SJSA1 (cell line): ENCODE measurements around the gene CEP131. TPM values are rescaled to one million over a fixed set of nuclear protein-coding genes. Genes with fewer than 3 reads are reported as not detected.
"Not testable (repeated sequence)": the region's sequence is repeated elsewhere in the genome, so short reads cannot be mapped to it uniquely, and the experiment has no call there.

Experiments used
- DNase-seq, 2 experiments: peaks; one replicate each; pipeline ENCODE4 v3.0.0-alpha.2; 2015 to 2020; ENCODE audit warnings: low spot score in 2 of 2, low read depth in 1 of 2
- H3K27ac ChIP-seq: fragments of 250-450 bp; sonication (Bioruptor Pico); 2 replicates; pipeline ENCODE4 v1.5.1; 2020; ENCODE audit warnings: mild to moderate bottlenecking, moderate library complexity
- H3K27me3 ChIP-seq: fragments of 250-450 bp; sonication (Bioruptor Pico); replicated peaks from 2 replicates; pipeline ENCODE4 v1.5.1; 2020; ENCODE audit warnings: mild to moderate bottlenecking, moderate library complexity
- H3K36me3 ChIP-seq: fragments of 250-450 bp; sonication (Bioruptor Pico); 2 replicates; pipeline ENCODE4 v1.5.1; 2020; ENCODE audit warnings: mild to moderate bottlenecking
- H3K4me1 ChIP-seq: fragments of 250-450 bp; sonication (Bioruptor Pico); replicated peaks from 2 replicates; pipeline ENCODE4 v1.6.1; 2021; ENCODE audit warnings: mild to moderate bottlenecking
- H3K4me3 ChIP-seq: fragments of 250-450 bp; sonication (Bioruptor Pico); 2 replicates; pipeline ENCODE4 v1.5.1; 2020; ENCODE audit warnings: mild to moderate bottlenecking
- H3K9me3 ChIP-seq: fragments of 250-450 bp; sonication (Bioruptor Pico); replicated peaks from 2 replicates; pipeline ENCODE4 v1.5.1; 2020; ENCODE audit warnings: mild to moderate bottlenecking
- total RNA-seq: library from RNA; depleted of rRNA; stranded (reverse); fragments of >200 nt; shearing (Covaris generic); gene quantifications from 2 replicates; pipeline ENCODE4 v1.2.3, GENCODE V29; 2014; rRNA removed

CEP131 gene
- total RNA-seq, 1 experiment from 2014 or later, result 31.7 TPM

- peaks cover 12% of the 10 kb centered on the region for H3K4me1 ChIP-seq
- no peaks in the 10 kb centered on the region for H3K36me3 ChIP-seq
- no peak for DNase-seq
- no peak overlapping the region for H3K4me3 ChIP-seq
- no peak overlapping the region for H3K27ac ChIP-seq
- H3K9me3 ChIP-seq, result no peaks in the 10 kb centered on the region
- H3K27me3 ChIP-seq, result peaks cover 3% of the 10 kb centered on the region; the same call in 1 of the 2 replicates
These were observed 74.2 kb downstream of the CEP131 start for GRCh38 chr17:81148571-81148970.

- no peak for DNase-seq
- Histone ChIP-seq H3K9me3 (no peaks in the 10 kb centered on the region), H3K27ac (no peak overlapping the region), H3K36me3 (no peaks in the 10 kb centered on the region), H3K27me3 (peaks cover 3% of the 10 kb centered on the region; the same call in 1 of the 2 replicates), H3K4me1 (peaks cover 8% of the 10 kb centered on the region), H3K4me3 (no peak overlapping the region)
These were observed 75.1 kb downstream of the CEP131 start for GRCh38 chr17:81147701-81148100.

- H3K4me1 ChIP-seq, result peaks cover 10% of the 10 kb centered on the region
- not testable (repeated sequence) for H3K4me3 ChIP-seq, H3K27me3 ChIP-seq, H3K9me3 ChIP-seq, DNase-seq, H3K36me3 ChIP-seq, H3K27ac ChIP-seq
These were observed 76.6 kb downstream of the CEP131 start for GRCh38 chr17:81146208-81146607.

GRCh38 chr17:81144423-81144781, 78.4 kb downstream of the CEP131 start:
- no peak for DNase-seq
- Histone ChIP-seq H3K36me3 (no peaks in the 10 kb centered on the region), H3K4me1 (peaks cover 10% of the 10 kb centered on the region), H3K27ac (no peak overlapping the region), H3K9me3 (no peaks in the 10 kb centered on the region), H3K27me3 (peaks cover 3% of the 10 kb centered on the region; the same call in 1 of the 2 replicates), H3K4me3 (no peak overlapping the region)

- DNase-seq, result no peak
- peaks cover 10% of the 10 kb centered on the region for H3K4me1 ChIP-seq
These were observed 78.9 kb downstream of the CEP131 start for GRCh38 chr17:81143717-81144422.

GRCh38 chr17:81143200-81143527, 79.6 kb downstream of the CEP131 start:
- H3K27ac ChIP-seq, result no peak overlapping the region

More at GRCh38 chr17:81143717-81144422, 78.9 kb downstream of the CEP131 start:
- Histone ChIP-seq H3K36me3 (no peaks in the 10 kb centered on the region), H3K9me3 (0 out of 2 replicates have a peak, but pooled peaks cover 2% of the 10 kb centered on the region), H3K4me3 (no peak overlapping the region), H3K27ac (no peak overlapping the region), H3K27me3 (peaks cover 3% of the 10 kb centered on the region; the same call in 1 of the 2 replicates)

GRCh38 chr17:81142301-81143199, 80.2 kb downstream of the CEP131 start:
- H3K4me3 ChIP-seq, result no peak overlapping the region
- peaks cover 2% of the 10 kb centered on the region; the same call in 1 of the 2 replicates for H3K27me3 ChIP-seq
- no peaks in the 10 kb centered on the region for H3K36me3 ChIP-seq
- no peak overlapping the region for H3K27ac ChIP-seq
- DNase-seq, result peak; percentile 75 to 91
- H3K9me3 ChIP-seq, result peaks cover 12% of the 10 kb centered on the region
- peaks cover 10% of the 10 kb centered on the region for H3K4me1 ChIP-seq

More at GRCh38 chr17:81143200-81143527, 79.6 kb downstream of the CEP131 start:
- Histone ChIP-seq H3K9me3 (peaks cover 6% of the 10 kb centered on the region), H3K36me3 (no peaks in the 10 kb centered on the region), H3K4me3 (no peak overlapping the region), H3K4me1 (peaks cover 10% of the 10 kb centered on the region), H3K27me3 (peaks cover 3% of the 10 kb centered on the region; the same call in 1 of the 2 replicates)
- DNase-seq, result no peak

- H3K36me3 ChIP-seq, result no peaks in the 10 kb centered on the region
- no peak overlapping the region for H3K27ac ChIP-seq
- H3K4me1 ChIP-seq, result peaks cover 10% of the 10 kb centered on the region
- H3K27me3 ChIP-seq, result no peaks in the 10 kb centered on the region; the same call in 1 of the 2 replicates
- no peak for DNase-seq
- H3K4me3 ChIP-seq, result no peak overlapping the region
- H3K9me3 ChIP-seq, result peaks cover 15% of the 10 kb centered on the region
These were observed 82.1 kb downstream of the CEP131 start for GRCh38 chr17:81140695-81141094.

- Histone ChIP-seq H3K27me3 (peaks cover 3% of the 10 kb centered on the region; the same call in 1 of the 2 replicates), H3K27ac (no peak overlapping the region), H3K36me3 (no peaks in the 10 kb centered on the region), H3K9me3 (peaks cover 15% of the 10 kb centered on the region), H3K4me1 (peaks cover 10% of the 10 kb centered on the region), H3K4me3 (no peak overlapping the region)
- no peak for DNase-seq
These were observed 82.7 kb downstream of the CEP131 start for GRCh38 chr17:81140018-81140417.

Other genes starting within 250 kb of the CEP131 start
- 20.9 and 26.3 TPM in 2 replicates for gene CHMP6, start 231.1 kb downstream of the CEP131 start, total RNA-seq
- gene BAIAP2, start 187.8 kb downstream of the CEP131 start, total RNA-seq, result 37.6 and 59.5 TPM in 2 replicates
- not detected in 2 replicates for gene PVALEF, start 57.5 kb downstream of the CEP131 start, total RNA-seq
- gene AATK, start 56.7 kb downstream of the CEP131 start, total RNA-seq, result 0.18 TPM in 1 of 2 replicates, not detected in the other
- 20.4 and 27.1 TPM in 2 replicates for gene TEPSIN, start 16.1 kb upstream of the CEP131 start, total RNA-seq
- gene NDUFAF8, start 16.4 kb upstream of the CEP131 start, total RNA-seq, result 74.0 and 126 TPM in 2 replicates
- gene SLC38A10, start 72.3 kb upstream of the CEP131 start, total RNA-seq, result 81.4 and 109 TPM in 2 replicates
- gene BAHCC1, start 172.5 kb upstream of the CEP131 start, total RNA-seq, result 5.7 and 6.6 TPM in 2 replicates